HEK293T (cell line): Measurements from ENCODE around the gene TRHDE.

Source experiments
- ARNT ChIP-seq: fragments of 450-650 bp; IDR thresholded peaks from 2 replicates; pipeline ENCODE4 v1.6.1; 2017; ENCODE audit warnings: mild to moderate bottlenecking
- ELF4 ChIP-seq: fragments of 450-650 bp; IDR thresholded peaks from 2 replicates; pipeline ENCODE4 v1.6.1; 2017; ENCODE audit warnings: antibody characterized with exemption
- FOXM1 ChIP-seq: fragments of 450-650 bp; IDR thresholded peaks from 2 replicates; pipeline ENCODE4 v1.6.1; 2017; ENCODE audit warnings: mild to moderate bottlenecking, borderline replicate concordance
- SP1 ChIP-seq: fragments of 450-650 bp; IDR thresholded peaks from 2 replicates; pipeline ENCODE4 v1.6.1; 2017
- SUZ12 ChIP-seq: fragments of 450-650 bp; IDR thresholded peaks from 2 replicates; pipeline ENCODE4 v1.6.1; 2016; ENCODE audit warnings: mild to moderate bottlenecking

- TF ChIP-seq SUZ12 (no peak), ARNT (no peak), SP1 (no peak), ELF4 (no peak), FOXM1 (no peak)
These were observed 444.9 kb downstream of the TRHDE start for GRCh38 chr12:72717036-72717435.
